DMS153 treated with DMSO at 0.1 percent for 48 hours (cell line): ENCODE results near the gene BEND5.
A peak's percentile ranks its signal among the peaks of the same experiment; 100 is the strongest.

Source experiments
- DNase-seq: peaks from one replicate; lab custom pipeline; 2025; ENCODE audit not compliant: unreplicated experiment; lab: John Stamatoyannopoulos, UW

The BEND5 gene

GRCh38 chr1:48776393-48777218 lies at the start of gene BEND5:
Gene BEND5, minus strand, starts transcription at chr1:48776891. Its CDS starts 60 bp downstream, at chr1:48776831.
- peak; percentile 44 for DNase-seq

- peak; percentile 72 for DNase-seq
Observed at GRCh38 chr1:48823168-48823567, 46.5 kb upstream of the BEND5 start.

GRCh38 chr1:48820491-48820890 lies 43.8 kb upstream of the BEND5 start:
- no peak for DNase-seq

- DNase-seq, result peak; percentile 83
Observed at GRCh38 chr1:48817505-48818114, 40.9 kb upstream of the BEND5 start.

- DNase-seq, result no peak
Observed at GRCh38 chr1:48810740-48811139, 34.0 kb upstream of the BEND5 start.

- no peak for DNase-seq
Observed at GRCh38 chr1:48808496-48808895, 31.8 kb upstream of the BEND5 start.

GRCh38 chr1:48807554-48808260 lies 31.0 kb upstream of the BEND5 start:
- DNase-seq, result no peak

GRCh38 chr1:48803474-48803873 lies 26.8 kb upstream of the BEND5 start:
- DNase-seq, result no peak

- DNase-seq, result no peak
Observed at GRCh38 chr1:48794816-48795215, 18.1 kb upstream of the BEND5 start.

- no peak for DNase-seq
Observed at GRCh38 chr1:48793863-48794262, 17.2 kb upstream of the BEND5 start.

GRCh38 chr1:48792961-48793360 lies 16.3 kb upstream of the BEND5 start:
- DNase-seq, result no peak

GRCh38 chr1:48790397-48790796 lies 13.7 kb upstream of the BEND5 start:
- DNase-seq, result no peak

- DNase-seq, result no peak
Observed at GRCh38 chr1:48789903-48790302, 13.2 kb upstream of the BEND5 start.

- DNase-seq, result no peak
Observed at GRCh38 chr1:48785869-48786268, 9.2 kb upstream of the BEND5 start.

- no peak for DNase-seq
Observed at GRCh38 chr1:48784301-48784700, 7.6 kb upstream of the BEND5 start.

- DNase-seq, result no peak
Observed at GRCh38 chr1:48777219-48777895, 666 bp upstream of the BEND5 start.

- peak; percentile 17 for DNase-seq
Observed at GRCh38 chr1:48775831-48776392, 779 bp downstream of the BEND5 start.

GRCh38 chr1:48773133-48773532 lies 3.6 kb downstream of the BEND5 start:
- DNase-seq, result no peak

- no peak for DNase-seq
Observed at GRCh38 chr1:48772211-48772610, 4.5 kb downstream of the BEND5 start.

- DNase-seq, result no peak
Observed at GRCh38 chr1:48771561-48771960, 5.1 kb downstream of the BEND5 start.

- no peak for DNase-seq
Observed at GRCh38 chr1:48767975-48768510, 8.6 kb downstream of the BEND5 start.
